Neural cell (in vitro differentiated cells): ENCODE data around the gene RPL36AL. TPM values are rescaled to one million over a fixed set of nuclear protein-coding genes. Genes with fewer than 3 reads are reported as not detected.

ENCODE experiments used
- H2AFZ ChIP-seq: fragments of 200-600, 300-800 bp; sonication (generic), shearing (Covaris generic); 2 replicates; pipeline ENCODE4 v1.6.0; 2014; ENCODE audit warnings: low read depth, mild to moderate bottlenecking, antibody characterized with exemption, low read length, moderate library complexity
- H3F3A ChIP-seq: fragments of 200-600 bp; shearing (Covaris generic); 2 replicates; pipeline ENCODE4 v1.6.1; 2016; ENCODE audit warnings: mild to moderate bottlenecking, moderate library complexity, mixed read lengths, antibody characterized with exemption, low read length; ENCODE audit not compliant: insufficient read depth, poor library complexity, severe bottlenecking
- H3K27ac ChIP-seq: fragments of 200-600, 300-800 bp; sonication (generic), shearing (Covaris generic); 2 replicates; pipeline ENCODE4 v1.5.1; 2014; ENCODE audit warnings: mild to moderate bottlenecking, low read length, moderate library complexity
- H3K27me3 ChIP-seq: fragments of 300-800, 200-600 bp; sonication (generic), shearing (Covaris generic); 2 replicates; pipeline ENCODE4 v1.6.0; 2014; ENCODE audit warnings: mild to moderate bottlenecking, low read depth, low read length, moderate library complexity; ENCODE audit not compliant: insufficient read depth
- H3K36me3 ChIP-seq: fragments of 300-800, 200-600 bp; sonication (generic), shearing (Covaris generic); 2 replicates; pipeline ENCODE4 v1.5.1; 2014; ENCODE audit warnings: mild to moderate bottlenecking, antibody characterized with exemption, low read length, moderate library complexity; ENCODE audit not compliant: insufficient read depth
- H3K4me2 ChIP-seq: fragments of 300-800, 200-600 bp; sonication (generic), shearing (Covaris generic); 2 replicates; pipeline ENCODE4 v1.6.0; 2014; ENCODE audit warnings: mild to moderate bottlenecking, low read length
- H3K4me3 ChIP-seq: fragments of 300-800, 200-600 bp; sonication (generic), shearing (Covaris generic); 2 replicates; pipeline ENCODE4 v1.5.1; 2014; ENCODE audit warnings: mild to moderate bottlenecking, low read length, moderate library complexity
- H3K79me2 ChIP-seq: fragments of 200-600 bp; shearing (Covaris generic); replicated peaks from 2 replicates; pipeline ENCODE4 v1.6.0; 2014; ENCODE audit warnings: mild to moderate bottlenecking, low read length, moderate library complexity; ENCODE audit not compliant: insufficient read depth
- H3K9ac ChIP-seq: fragments of 300-800, 200-600 bp; sonication (generic), shearing (Covaris generic); 2 replicates; pipeline ENCODE4 v1.6.1; 2016; ENCODE audit warnings: mild to moderate bottlenecking, low read length, mixed read lengths
- H3K9me2 ChIP-seq: fragments of 200-600 bp; shearing (Covaris generic); 2 replicates; pipeline ENCODE4 v1.6.1; 2016; ENCODE audit warnings: mild to moderate bottlenecking, low read length, mixed read lengths; ENCODE audit not compliant: insufficient read depth
- H3K9me3 ChIP-seq: fragments of 200-600, 300-800 bp; sonication (generic), shearing (Covaris generic); 2 replicates; pipeline ENCODE4 v1.6.1; 2016; ENCODE audit warnings: mild to moderate bottlenecking, mixed run types, low read length, moderate library complexity, mixed read lengths
- H4K20me1 ChIP-seq: fragments of 200-600 bp; shearing (Covaris generic); 2 replicates; pipeline ENCODE4 v1.6.1; 2016; ENCODE audit warnings: mild to moderate bottlenecking, mixed run types; ENCODE audit not compliant: insufficient read depth
- EP300 ChIP-seq: fragments of 450-650 bp; conservative IDR thresholded peaks from 2 replicates; pipeline ENCODE4 v1.6.1; 2014; ENCODE audit warnings: antibody characterized with exemption, mild to moderate bottlenecking, moderate library complexity; ENCODE audit not compliant: poor library complexity, severe bottlenecking
- EZH2 ChIP-seq: fragments of 200-600, 300-800 bp; shearing (Covaris generic), sonication (generic); IDR thresholded peaks from 2 replicates; pipeline ENCODE4 v1.6.1; 2014; ENCODE audit warnings: antibody characterized with exemption, low read length, borderline replicate concordance, mild to moderate bottlenecking; ENCODE audit not compliant: insufficient read depth, poor library complexity, severe bottlenecking
- MXI1 ChIP-seq: fragments of 450-650 bp; conservative IDR thresholded peaks from 2 replicates; pipeline ENCODE4 v1.6.1; 2014; ENCODE audit warnings: antibody characterized with exemption, mild to moderate bottlenecking; ENCODE audit not compliant: poor library complexity, severe bottlenecking
- POLR2AphosphoS5 ChIP-seq: IDR thresholded peaks from 2 replicates; pipeline ENCODE4 v1.6.1; 2012
- RAD21 ChIP-seq: fragments of 450-650 bp; conservative IDR thresholded peaks from 2 replicates; pipeline ENCODE4 v1.6.1; 2014; ENCODE audit warnings: antibody characterized with exemption, mild to moderate bottlenecking, moderate library complexity
- SMC3 ChIP-seq: fragments of 450-650 bp; conservative IDR thresholded peaks from 2 replicates; pipeline ENCODE4 v1.6.1; 2014; ENCODE audit warnings: antibody characterized with exemption, mild to moderate bottlenecking, moderate library complexity; ENCODE audit not compliant: poor library complexity
- TAF1 ChIP-seq: IDR thresholded peaks from 2 replicates; pipeline ENCODE4 v1.6.1; 2012; ENCODE audit warnings: low read depth
- polyA plus RNA-seq: library from polyadenylated mRNA; depleted of rRNA; stranded (reverse); fragments of >200 nt; gene quantifications from 2 replicates; pipeline ENCODE4 v1.2.3, GENCODE V29; 2014
- TF ChIP-seq, protein P1 (sequence below): fragments of 450-650 bp; IDR thresholded peaks from 2 replicates; pipeline ENCODE4 v1.5.1; 2014; ENCODE audit warnings: antibody characterized with exemption, mild to moderate bottlenecking, moderate library complexity; ENCODE audit not compliant: poor library complexity, severe bottlenecking
- TF ChIP-seq, protein P2 (sequence below): IDR thresholded peaks from 2 replicates; pipeline ENCODE4 v1.6.1; 2012; ENCODE audit warnings: borderline replicate concordance

RPL36AL gene
- polyA plus RNA-seq, 1 donor from 2014 or later: 147 TPM

DNA sequence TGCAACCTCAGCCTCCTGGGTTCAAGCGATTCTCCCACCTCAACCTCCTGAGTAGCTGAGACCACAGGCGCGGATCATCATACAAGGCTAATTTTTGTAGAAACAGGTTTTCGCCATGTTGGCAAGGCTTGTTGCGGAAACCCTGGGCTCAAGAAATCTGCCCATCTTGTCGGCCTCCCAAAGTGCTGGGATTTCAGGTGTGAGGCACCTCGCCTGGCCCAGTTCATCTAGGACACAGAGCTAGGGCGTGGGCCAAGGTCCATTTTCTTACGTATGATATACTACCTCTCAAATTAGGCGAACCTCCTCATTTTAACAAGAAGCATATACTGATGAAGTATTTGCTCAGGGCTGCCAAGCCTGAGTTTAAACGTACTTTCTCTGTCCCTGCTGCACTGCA, 36.4 kb downstream of the RPL36AL start:
- Histone ChIP-seq H3K79me2 (peaks cover 54% of the 10 kb centered on the region), H4K20me1 (no peaks in the 10 kb centered on the region), H3K9me3 (no peaks in the 10 kb centered on the region), H3F3A (no peaks in the 10 kb centered on the region), H3K4me3 (peak overlapping the region; percentile 71), H3K9me2 (no peaks in the 10 kb centered on the region), H3K27me3 (no peaks in the 10 kb centered on the region), H3K36me3 (no peaks in the 10 kb centered on the region), H3K9ac (no peak overlapping the region), H2AFZ (no peak overlapping the region), H3K4me2 (peak overlapping the region; percentile 63), H3K27ac (no peak overlapping the region)
- TF ChIP-seq POLR2AphosphoS5 (no peak), EZH2 (no peak), EP300 (no peak), MXI1 (no peak), TAF1 (no peak), RAD21 (no peak), SMC3 (no peak)
- TF ChIP-seq, protein P1, sequence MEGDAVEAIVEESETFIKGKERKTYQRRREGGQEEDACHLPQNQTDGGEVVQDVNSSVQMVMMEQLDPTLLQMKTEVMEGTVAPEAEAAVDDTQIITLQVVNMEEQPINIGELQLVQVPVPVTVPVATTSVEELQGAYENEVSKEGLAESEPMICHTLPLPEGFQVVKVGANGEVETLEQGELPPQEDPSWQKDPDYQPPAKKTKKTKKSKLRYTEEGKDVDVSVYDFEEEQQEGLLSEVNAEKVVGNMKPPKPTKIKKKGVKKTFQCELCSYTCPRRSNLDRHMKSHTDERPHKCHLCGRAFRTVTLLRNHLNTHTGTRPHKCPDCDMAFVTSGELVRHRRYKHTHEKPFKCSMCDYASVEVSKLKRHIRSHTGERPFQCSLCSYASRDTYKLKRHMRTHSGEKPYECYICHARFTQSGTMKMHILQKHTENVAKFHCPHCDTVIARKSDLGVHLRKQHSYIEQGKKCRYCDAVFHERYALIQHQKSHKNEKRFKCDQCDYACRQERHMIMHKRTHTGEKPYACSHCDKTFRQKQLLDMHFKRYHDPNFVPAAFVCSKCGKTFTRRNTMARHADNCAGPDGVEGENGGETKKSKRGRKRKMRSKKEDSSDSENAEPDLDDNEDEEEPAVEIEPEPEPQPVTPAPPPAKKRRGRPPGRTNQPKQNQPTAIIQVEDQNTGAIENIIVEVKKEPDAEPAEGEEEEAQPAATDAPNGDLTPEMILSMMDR: no peak
- TF ChIP-seq, protein P2, sequence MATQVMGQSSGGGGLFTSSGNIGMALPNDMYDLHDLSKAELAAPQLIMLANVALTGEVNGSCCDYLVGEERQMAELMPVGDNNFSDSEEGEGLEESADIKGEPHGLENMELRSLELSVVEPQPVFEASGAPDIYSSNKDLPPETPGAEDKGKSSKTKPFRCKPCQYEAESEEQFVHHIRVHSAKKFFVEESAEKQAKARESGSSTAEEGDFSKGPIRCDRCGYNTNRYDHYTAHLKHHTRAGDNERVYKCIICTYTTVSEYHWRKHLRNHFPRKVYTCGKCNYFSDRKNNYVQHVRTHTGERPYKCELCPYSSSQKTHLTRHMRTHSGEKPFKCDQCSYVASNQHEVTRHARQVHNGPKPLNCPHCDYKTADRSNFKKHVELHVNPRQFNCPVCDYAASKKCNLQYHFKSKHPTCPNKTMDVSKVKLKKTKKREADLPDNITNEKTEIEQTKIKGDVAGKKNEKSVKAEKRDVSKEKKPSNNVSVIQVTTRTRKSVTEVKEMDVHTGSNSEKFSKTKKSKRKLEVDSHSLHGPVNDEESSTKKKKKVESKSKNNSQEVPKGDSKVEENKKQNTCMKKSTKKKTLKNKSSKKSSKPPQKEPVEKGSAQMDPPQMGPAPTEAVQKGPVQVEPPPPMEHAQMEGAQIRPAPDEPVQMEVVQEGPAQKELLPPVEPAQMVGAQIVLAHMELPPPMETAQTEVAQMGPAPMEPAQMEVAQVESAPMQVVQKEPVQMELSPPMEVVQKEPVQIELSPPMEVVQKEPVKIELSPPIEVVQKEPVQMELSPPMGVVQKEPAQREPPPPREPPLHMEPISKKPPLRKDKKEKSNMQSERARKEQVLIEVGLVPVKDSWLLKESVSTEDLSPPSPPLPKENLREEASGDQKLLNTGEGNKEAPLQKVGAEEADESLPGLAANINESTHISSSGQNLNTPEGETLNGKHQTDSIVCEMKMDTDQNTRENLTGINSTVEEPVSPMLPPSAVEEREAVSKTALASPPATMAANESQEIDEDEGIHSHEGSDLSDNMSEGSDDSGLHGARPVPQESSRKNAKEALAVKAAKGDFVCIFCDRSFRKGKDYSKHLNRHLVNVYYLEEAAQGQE: no peak

DNA sequence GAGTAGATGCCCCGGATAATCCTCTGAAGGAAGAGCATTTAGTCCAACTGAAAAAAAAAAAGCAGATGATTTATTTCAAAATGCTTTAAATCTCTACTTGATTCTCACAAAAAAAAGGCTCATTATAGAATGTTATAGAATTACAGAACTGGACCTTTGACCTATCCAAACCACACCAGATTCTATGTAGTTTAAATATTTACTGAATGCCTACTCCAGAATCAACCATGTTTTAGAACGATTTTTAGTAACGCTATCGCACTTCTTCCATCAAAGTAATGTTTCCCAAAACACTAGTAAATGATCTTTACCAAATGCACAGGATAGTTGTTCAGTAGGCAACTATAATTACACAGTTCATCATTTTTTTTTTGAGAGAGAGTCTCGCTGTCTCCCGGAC, 36.8 kb downstream of the RPL36AL start:
- H3K27ac ChIP-seq: no peak overlapping the region
- H3K9me2 ChIP-seq: no peaks in the 10 kb centered on the region
- no peak overlapping the region for H3K9ac ChIP-seq
- H3K4me2 ChIP-seq: no peak overlapping the region
- H3F3A ChIP-seq: no peaks in the 10 kb centered on the region
- H3K79me2 ChIP-seq: peaks cover 57% of the 10 kb centered on the region
- peak overlapping the region; percentile 71 for H3K4me3 ChIP-seq
- no peak overlapping the region for H2AFZ ChIP-seq
- no peaks in the 10 kb centered on the region for H3K36me3 ChIP-seq
- H3K27me3 ChIP-seq: no peaks in the 10 kb centered on the region
- H3K9me3 ChIP-seq: no peaks in the 10 kb centered on the region
- H4K20me1 ChIP-seq: no peaks in the 10 kb centered on the region
- TF ChIP-seq EP300: no peak
- TF ChIP-seq POLR2AphosphoS5: no peak
- no peak for TF ChIP-seq MXI1
- TF ChIP-seq EZH2: no peak
- TF ChIP-seq, protein P2: no peak
- no peak for TF ChIP-seq TAF1
- TF ChIP-seq, protein P1: no peak
- TF ChIP-seq RAD21: no peak
- no peak for TF ChIP-seq SMC3
